Lower leg skin (tissue), 4 donors: ENCODE results near the gene BCAS1. TPM values are rescaled to one million over a fixed set of nuclear protein-coding genes. Genes with fewer than 3 reads are reported as not detected.

ENCODE experiments used
- DNase-seq, 2 donors: peaks; one replicate each; pipeline ENCODE4 v3.0.0-alpha.2; 2019; ENCODE audit warnings: low spot score in 2 of 2
- H3K4me3 ChIP-seq: fragments of 200-600 bp; sonication (generic); 2 replicates; pipeline ENCODE4 v1.5.1; 2017; ENCODE audit warnings: mild to moderate bottlenecking, low read depth; ENCODE audit not compliant: poor library complexity, severe bottlenecking
- CTCF ChIP-seq, 3 donors: fragments of 450-650 bp; IDR thresholded peaks; one replicate each; pipeline ENCODE4 v1.5.1; 2016; ENCODE audit warnings: antibody characterized with exemption in 3 of 3, mild to moderate bottlenecking in 3 of 3, moderate library complexity in 2 of 3
- POLR2A ChIP-seq, 2 donors: fragments of 450-650 bp; IDR thresholded peaks; one replicate each; pipeline ENCODE4 v1.6.1; 2016 to 2017; ENCODE audit warnings: antibody characterized with exemption in 2 of 2, mild to moderate bottlenecking in 1 of 2, moderate library complexity in 1 of 2
- WGBS, 2 donors: methylation state at CpG; one replicate each; pipeline ENCODE4 v1.1.5; 2018; 5-methylcytosine and 5-hydroxymethylcytosine counted together
- intact Hi-C: fragments of 100-400 bp; cut with DNase I; formaldehyde crosslinking; loops from one replicate; pipeline ENCODE4 v1.15.0; 2023; ENCODE audit warnings: low total_unique reads
- microRNA-seq, 2 donors: library from miRNA; unstranded; fragments of <30 nt; microRNA quantifications; one replicate each; pipeline ENCODE4, GENCODE V29; 2016; ENCODE audit warnings: borderline replicate concordance in 2 of 2, borderline number of aligned reads in 1 of 2
- total RNA-seq, 4 donors: library from RNA; depleted of rRNA; stranded (reverse); fragments of >200 nt; gene quantifications; one replicate each; pipeline ENCODE4 v1.1.0, GENCODE V29; 2016

BCAS1 gene
- total RNA-seq, 4 donors from 2014 or later = 1.7 to 3.7 (median 2.1) TPM

DNA sequence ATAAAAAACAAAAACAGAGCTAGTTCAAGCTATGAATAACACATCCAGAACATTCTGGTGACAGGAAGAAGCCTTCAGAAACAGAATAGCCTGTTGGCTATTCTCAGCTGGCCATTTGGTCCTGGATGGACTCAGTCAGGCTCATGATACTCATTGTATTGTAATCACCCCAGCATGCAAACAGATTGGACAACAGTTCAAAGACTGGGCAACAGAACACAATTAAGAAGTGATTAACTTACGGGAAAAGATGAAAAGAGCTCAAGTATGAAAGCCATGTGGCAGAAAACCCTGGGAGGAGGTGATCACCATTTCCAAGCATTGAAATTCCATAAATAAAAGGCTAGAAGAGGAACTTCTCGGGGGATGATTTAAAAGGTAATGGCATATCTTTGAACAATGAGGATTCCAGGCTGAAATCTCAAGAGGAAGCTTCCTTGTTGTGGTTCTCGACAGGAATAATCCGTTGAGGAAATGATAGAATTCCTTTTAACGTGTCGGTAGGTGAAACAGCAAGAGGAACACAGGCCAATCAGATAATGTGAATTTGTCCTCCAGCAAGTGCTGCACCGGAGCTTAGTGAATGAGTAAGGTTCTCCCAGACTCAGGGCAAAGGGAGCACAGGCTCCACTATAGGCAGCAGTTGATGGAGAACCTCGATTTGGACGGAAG is 172.4 kb downstream of the BCAS1 start:
- DNase-seq = peak in 1 of 2 donors; percentile 23
- no peak overlapping the region for H3K4me3 ChIP-seq
- no peak for TF ChIP-seq CTCF (IDR thresholded peaks at IDR 0.05)
- 36 to 41% methylated on average over 9 of the region's 9 CpGs for WGBS, 2 donors
- intact Hi-C loops = no loop called here

DNA sequence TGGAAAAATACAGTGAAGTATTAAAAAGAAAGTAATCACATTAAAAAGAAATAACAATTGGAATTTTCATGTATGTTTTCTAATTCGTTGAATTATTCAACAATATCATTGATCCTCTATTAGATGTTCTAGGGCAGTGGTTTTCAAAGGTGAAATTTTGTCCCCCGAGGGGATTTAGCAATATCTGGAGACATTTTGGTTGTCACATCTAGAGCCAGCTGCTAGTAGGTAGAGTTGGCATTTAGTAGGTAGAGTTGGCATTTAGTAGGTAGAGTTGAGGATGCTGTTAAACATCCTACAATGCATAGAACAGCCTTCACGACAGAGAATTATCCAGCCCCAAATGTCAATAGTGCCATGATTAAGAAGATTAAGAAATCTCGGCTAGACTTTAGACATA is 173.7 kb downstream of the BCAS1 start:
- TF ChIP-seq CTCF (IDR thresholded peaks at IDR 0.05) (no peak), POLR2A (IDR thresholded peaks at IDR 0.05) (no peak)
- WGBS, 2 donors = 89 to 94% methylated on average over 4 of the region's 4 CpGs
- no peak overlapping the region for H3K4me3 ChIP-seq
- intact Hi-C loops = no loop called here
- DNase-seq = no peak

DNA sequence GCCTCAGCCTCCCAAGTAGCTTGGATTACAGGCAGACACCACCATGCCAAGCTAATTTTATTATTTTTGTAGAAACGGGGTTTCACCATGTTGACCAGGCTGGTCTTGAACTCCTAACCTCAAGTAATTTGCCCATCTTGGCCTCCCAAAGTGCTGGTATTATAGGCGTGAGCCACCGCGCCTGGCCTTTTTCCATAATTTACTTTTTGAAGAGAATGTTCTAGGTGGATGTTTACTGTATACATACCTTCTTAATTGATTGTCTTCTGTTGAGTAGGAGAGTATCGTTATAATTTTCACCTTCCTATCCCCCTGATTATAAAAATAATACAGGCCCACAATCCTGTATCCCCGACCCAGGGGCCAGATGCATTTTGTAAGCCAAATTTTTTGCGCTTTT is 174.4 kb downstream of the BCAS1 start:
- no peak for TF ChIP-seq CTCF (IDR thresholded peaks at IDR 0.05)
- TF ChIP-seq POLR2A (IDR thresholded peaks at IDR 0.05) = no peak
- H3K4me3 ChIP-seq = no peak overlapping the region
- WGBS, 2 donors = 96 to 97% methylated on average over 7 of the region's 7 CpGs
- intact Hi-C loops = no loop called here
- DNase-seq = peak in 1 of 2 donors; percentile 57

DNA sequence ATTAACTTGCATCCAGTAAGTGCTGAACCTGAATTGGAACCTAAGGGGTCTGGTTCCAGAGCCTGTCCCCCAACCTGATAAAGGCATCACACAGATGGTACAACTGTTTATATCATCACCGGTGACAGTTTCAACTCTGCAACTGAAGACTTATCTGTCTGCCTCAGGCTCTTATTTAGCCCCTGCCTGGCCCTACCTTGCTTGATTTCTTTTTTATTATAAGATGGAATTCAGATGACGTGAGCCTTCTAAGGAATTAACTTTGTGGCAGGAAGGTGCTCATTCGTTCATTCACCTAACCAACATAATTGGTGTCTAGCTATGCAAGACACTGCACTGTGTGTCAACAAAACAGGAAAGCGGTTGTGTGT is 175.0 kb downstream of the BCAS1 start:
- DNase-seq = peak in 1 of 2 donors; percentile 1
- 93 to 98% methylated on average over 4 of the region's 4 CpGs for WGBS, 2 donors
- H3K4me3 ChIP-seq = no peak overlapping the region
- TF ChIP-seq CTCF (IDR thresholded peaks at IDR 0.05) = no peak
- intact Hi-C loops = no loop called here

DNA sequence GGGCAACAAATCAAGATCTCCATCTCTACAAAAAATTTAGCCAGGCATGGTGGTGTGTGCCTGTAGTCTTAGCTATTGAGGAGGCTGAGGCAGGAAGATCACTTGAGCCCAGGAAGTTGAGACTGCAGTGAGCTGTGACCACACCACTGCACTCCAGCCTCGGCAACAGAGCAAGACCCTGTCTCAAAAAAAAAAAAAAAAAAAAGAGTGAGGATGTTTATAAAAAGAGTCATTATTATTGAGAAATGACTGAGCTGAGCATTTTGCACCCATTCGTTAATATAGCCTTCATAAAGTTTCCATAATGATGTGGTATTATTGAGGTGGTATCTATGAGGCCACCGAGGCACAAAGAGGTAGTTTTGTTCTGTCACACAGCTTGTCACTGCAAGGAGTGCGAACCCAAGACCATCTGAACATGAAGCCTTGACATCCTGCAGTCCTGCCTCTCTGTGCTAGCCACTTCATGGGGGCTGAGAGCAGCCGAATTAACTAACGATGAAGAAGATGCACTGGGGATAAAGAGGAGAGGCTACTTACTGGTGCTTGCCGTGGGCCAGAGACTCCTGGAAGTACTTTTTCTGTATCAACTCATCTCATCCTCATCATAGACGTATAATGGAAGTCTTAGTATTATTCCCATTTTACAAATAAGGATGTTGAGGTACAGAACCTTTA is 175.5 kb downstream of the BCAS1 start:
- intact Hi-C loops = no loop called here
- TF ChIP-seq CTCF (IDR thresholded peaks at IDR 0.05) (no peak), POLR2A (IDR thresholded peaks at IDR 0.05) (no peak)
- H3K4me3 ChIP-seq = no peak overlapping the region
- 91 to 94% methylated on average over 8 of the region's 8 CpGs for WGBS, 2 donors
- DNase-seq = peak in 1 of 2 donors; percentile 10

Small RNA genes lying within 50 kb of the gene (microRNA-seq; reads per million reads assigned to microRNA genes)
- 0 reads per million in 2 donors for gene MIR4756

Other genes starting within 250 kb of the BCAS1 start
- under 1 TPM in 3 of 4 donors, not detected in 1; 0.10 to 0.71 (median 0.69) TPM for gene CYP24A1, start 103.4 kb upstream of the BCAS1 start, total RNA-seq
- gene PFDN4, start 137.5 kb upstream of the BCAS1 start, total RNA-seq = 10 to 100 TPM; 32.8 to 71.0 (median 40.2) TPM